Measurements from ENCODE around the gene UACA. TPM values are rescaled to one million over a fixed set of nuclear protein-coding genes. Genes with fewer than 3 reads are reported as not detected.

UACA gene
- total and polyA plus RNA-seq, 2 donors (not counting 3 experiments of a cell fraction or from before 2014, with no cell fraction given): 167 to 292 TPM

DNA sequence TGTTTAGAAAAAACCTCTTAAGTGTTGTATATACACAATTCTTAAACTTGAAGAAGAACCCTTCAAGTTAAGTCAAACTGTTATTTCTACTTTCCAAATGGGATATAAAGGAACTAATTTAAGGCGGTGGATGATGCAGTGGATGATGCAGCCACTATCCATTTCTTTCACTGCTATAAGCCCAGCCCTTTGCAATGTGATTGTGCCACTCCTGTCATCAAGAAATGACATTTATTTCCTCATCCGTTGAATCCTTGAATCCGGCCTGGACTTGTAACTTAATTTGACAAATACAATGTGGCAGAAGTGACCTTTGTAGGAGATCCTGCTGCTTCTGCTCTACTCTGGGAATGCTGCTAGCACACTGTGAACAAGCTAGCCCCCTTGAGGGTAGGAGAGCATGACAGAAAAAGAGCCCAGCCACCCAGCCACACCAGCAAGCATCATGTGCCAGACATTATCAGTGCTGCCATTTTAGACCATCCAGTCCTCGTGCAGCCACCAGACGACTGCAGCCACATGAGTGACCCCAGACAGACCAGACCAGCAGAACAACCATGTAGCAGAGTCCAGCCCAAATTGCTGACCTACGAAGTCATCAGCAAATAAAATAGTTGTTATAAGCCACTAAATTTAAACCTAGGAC, 47.4 kb downstream of the UACA start:
- dilution Hi-C loops (cut with MboI; ENCODE audit: extremely low pct_ligation_motif_present, low sequenced_read_pairs) (no loop called here), intact Hi-C loops (cut with micrococcal nuclease) (no loop called here)
- no peak overlapping the region for H3K4me2 ChIP-seq (ENCODE audit: insufficient read depth, low read length)
- TF ChIP-seq, protein P1, sequence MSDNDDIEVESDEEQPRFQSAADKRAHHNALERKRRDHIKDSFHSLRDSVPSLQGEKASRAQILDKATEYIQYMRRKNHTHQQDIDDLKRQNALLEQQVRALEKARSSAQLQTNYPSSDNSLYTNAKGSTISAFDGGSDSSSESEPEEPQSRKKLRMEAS (IDR thresholded peaks at IDR 0.05; ENCODE audit: insufficient read depth, insufficient read length): no peak
- TF ChIP-seq GATA2 (IDR thresholded peaks at IDR 0.05; ENCODE audit: insufficient read depth, insufficient read length, low read depth, low read length) (no peak), JUN (IDR thresholded peaks at IDR 0.05; ENCODE audit: borderline replicate concordance, insufficient read depth, insufficient read length, low read depth) (no peak), POLR2A (IDR thresholded peaks at IDR 0.05; ENCODE audit: low read depth, low read length) (no peak), EZH2 (IDR thresholded peaks at IDR 0.05; ENCODE audit: borderline replicate concordance, low read depth, low read length, severe bottlenecking) (no peak), MYC (IDR thresholded peaks at IDR 0.05; ENCODE audit: low read depth, low read length) (no peak), POLR2AphosphoS5 (IDR thresholded peaks at IDR 0.05; ENCODE audit: insufficient read depth, low read depth, low read length) (no peak), FOS (IDR thresholded peaks at IDR 0.05; ENCODE audit: borderline replicate concordance, insufficient read depth, low read length) (no peak)
- TF ChIP-seq, protein P2, sequence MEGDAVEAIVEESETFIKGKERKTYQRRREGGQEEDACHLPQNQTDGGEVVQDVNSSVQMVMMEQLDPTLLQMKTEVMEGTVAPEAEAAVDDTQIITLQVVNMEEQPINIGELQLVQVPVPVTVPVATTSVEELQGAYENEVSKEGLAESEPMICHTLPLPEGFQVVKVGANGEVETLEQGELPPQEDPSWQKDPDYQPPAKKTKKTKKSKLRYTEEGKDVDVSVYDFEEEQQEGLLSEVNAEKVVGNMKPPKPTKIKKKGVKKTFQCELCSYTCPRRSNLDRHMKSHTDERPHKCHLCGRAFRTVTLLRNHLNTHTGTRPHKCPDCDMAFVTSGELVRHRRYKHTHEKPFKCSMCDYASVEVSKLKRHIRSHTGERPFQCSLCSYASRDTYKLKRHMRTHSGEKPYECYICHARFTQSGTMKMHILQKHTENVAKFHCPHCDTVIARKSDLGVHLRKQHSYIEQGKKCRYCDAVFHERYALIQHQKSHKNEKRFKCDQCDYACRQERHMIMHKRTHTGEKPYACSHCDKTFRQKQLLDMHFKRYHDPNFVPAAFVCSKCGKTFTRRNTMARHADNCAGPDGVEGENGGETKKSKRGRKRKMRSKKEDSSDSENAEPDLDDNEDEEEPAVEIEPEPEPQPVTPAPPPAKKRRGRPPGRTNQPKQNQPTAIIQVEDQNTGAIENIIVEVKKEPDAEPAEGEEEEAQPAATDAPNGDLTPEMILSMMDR (IDR thresholded peaks at IDR 0.05; ENCODE audit: extremely low read depth in 1 of 2, insufficient read depth in 1 of 2, low read depth in 1 of 2, low read length in 2 of 2): no peak
- no peaks in the 10 kb centered on the region for H3K9me3 ChIP-seq (replicated peaks; ENCODE audit: control insufficient read depth, insufficient read depth, low read length)
- FAIRE-seq (no peak), DNase-seq (ENCODE audit: low read depth, low spot score) (no peak)
- peak overlapping the region; percentile 32 for H3K27ac ChIP-seq (ENCODE audit: insufficient read depth, low read depth, low read length)
- no peak overlapping the region for H3K4me3 ChIP-seq (replicated peaks in 1 of 3; ENCODE audit: insufficient read depth in 1 of 3, low read depth in 1 of 3, low read length in 3 of 3)
- H3K79me2 ChIP-seq (ENCODE audit: control insufficient read depth, insufficient read depth, low read length): peaks cover 51% of the 10 kb centered on the region
- no peak overlapping the region for H2AFZ ChIP-seq (ENCODE audit: low read depth, low read length)
- no peak overlapping the region for H3K9ac ChIP-seq (replicated peaks; ENCODE audit: extremely low read depth, insufficient read depth, low read length)
- H4K20me1 ChIP-seq (replicated peaks; ENCODE audit: control insufficient read depth, extremely low read depth, insufficient read depth, low read length): no peaks in the 10 kb centered on the region
- no peaks in the 10 kb centered on the region for H3K27me3 ChIP-seq (ENCODE audit: control insufficient read depth in 2 of 2, insufficient read depth in 2 of 2, low read length in 2 of 2)
- no TSS peak for BruUV-seq (replicated peaks)
- ChIA-PET CTCF (interaction anchor here (1.2 to 3.1 kb wide), 4 partner anchors 12 to 96 kb away, joined by 4 to 30 read pairs (median 8); no protein-coding TSS in a partner anchor), POLR2A (no interaction called here)
- no peaks in the 10 kb centered on the region for H3K36me3 ChIP-seq (ENCODE audit: control insufficient read depth in 2 of 2, extremely low read depth in 1 of 2, insufficient read depth in 2 of 2, low read length in 2 of 2)
- peaks cover 52% of the 10 kb centered on the region for H3K4me1 ChIP-seq (ENCODE audit: control insufficient read depth, extremely low read depth, insufficient read depth, low read length)
- H3K9me1 ChIP-seq (replicated peaks; ENCODE audit: control insufficient read depth, extremely low read depth, insufficient read depth, low read length): no peaks in the 10 kb centered on the region
